BJ (cell line): ENCODE data around the gene FBXW8. TPM values are rescaled to one million over a fixed set of nuclear protein-coding genes. Genes with fewer than 3 reads are reported as not detected.

Experiments used
- CTCF ChIA-PET: fragments of 350-600 bp; formaldehyde crosslinking; extraction: SDS; loops from one replicate; lab custom pipeline; 2021; ENCODE audit warnings: antibody characterized with exemption, inconsistent platforms; lab: Yijun Ruan, JAX
- POLR2A ChIA-PET: fragments of 300-600 bp; sonication (Branson Sonifier 250); formaldehyde crosslinking; extraction: SDS; loops from one replicate; lab custom pipeline; 2021; ENCODE audit warnings: antibody characterized with exemption; lab: Charles Lee
- DNase-seq: peaks from one replicate; pipeline ENCODE4 v3.0.0-alpha.2; 2011; ENCODE audit warnings: low read depth
- H3K27me3 ChIP-seq: 2 replicates; pipeline ENCODE4 v1.6.0; 2011; ENCODE audit warnings: low read length; ENCODE audit not compliant: control insufficient read depth, insufficient read depth
- H3K36me3 ChIP-seq: 2 replicates; pipeline ENCODE4 v1.5.1; 2011; ENCODE audit warnings: low read length; ENCODE audit not compliant: control insufficient read depth, insufficient read depth
- H3K4me3 ChIP-seq: 2 replicates; pipeline ENCODE4 v1.5.1; 2011; ENCODE audit warnings: low read depth, mild to moderate bottlenecking, control low read depth, low read length
- polyA plus RNA-seq: library from polyadenylated mRNA; depleted of rRNA; stranded (reverse); fragments of >200 nt; gene quantifications from 2 replicates; pipeline ENCODE4 v1.2.3, GENCODE V29; 2011
- TF ChIP-seq, protein P1 (sequence below): IDR thresholded peaks from 2 replicates; pipeline ENCODE4 v1.5.1; 2011; ENCODE audit warnings: low read depth, mild to moderate bottlenecking, control low read depth, inconsistent platforms, low read length, moderate library complexity; ENCODE audit not compliant: insufficient read depth

Gene FBXW8
- polyA plus RNA-seq, 1 experiment, result 27.3 TPM

- TF ChIP-seq, protein P1, sequence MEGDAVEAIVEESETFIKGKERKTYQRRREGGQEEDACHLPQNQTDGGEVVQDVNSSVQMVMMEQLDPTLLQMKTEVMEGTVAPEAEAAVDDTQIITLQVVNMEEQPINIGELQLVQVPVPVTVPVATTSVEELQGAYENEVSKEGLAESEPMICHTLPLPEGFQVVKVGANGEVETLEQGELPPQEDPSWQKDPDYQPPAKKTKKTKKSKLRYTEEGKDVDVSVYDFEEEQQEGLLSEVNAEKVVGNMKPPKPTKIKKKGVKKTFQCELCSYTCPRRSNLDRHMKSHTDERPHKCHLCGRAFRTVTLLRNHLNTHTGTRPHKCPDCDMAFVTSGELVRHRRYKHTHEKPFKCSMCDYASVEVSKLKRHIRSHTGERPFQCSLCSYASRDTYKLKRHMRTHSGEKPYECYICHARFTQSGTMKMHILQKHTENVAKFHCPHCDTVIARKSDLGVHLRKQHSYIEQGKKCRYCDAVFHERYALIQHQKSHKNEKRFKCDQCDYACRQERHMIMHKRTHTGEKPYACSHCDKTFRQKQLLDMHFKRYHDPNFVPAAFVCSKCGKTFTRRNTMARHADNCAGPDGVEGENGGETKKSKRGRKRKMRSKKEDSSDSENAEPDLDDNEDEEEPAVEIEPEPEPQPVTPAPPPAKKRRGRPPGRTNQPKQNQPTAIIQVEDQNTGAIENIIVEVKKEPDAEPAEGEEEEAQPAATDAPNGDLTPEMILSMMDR, result no peak
- Histone ChIP-seq H3K27me3 (no peaks in the 10 kb centered on the region), H3K36me3 (peaks cover 7% of the 10 kb centered on the region), H3K4me3 (no peak overlapping the region)
- no peak for DNase-seq
- CTCF ChIA-PET, result interaction anchor here (0.6 to 1.8 kb wide), 2 partner anchors 13 to 77 kb away, joined by 4 to 6 read pairs; no protein-coding TSS in a partner anchor
- POLR2A ChIA-PET, result interaction anchor here (0.6 kb wide), 1 partner anchor 29 kb away, joined by 4 read pairs; no protein-coding TSS in a partner anchor
These were observed 103.0 kb downstream of the FBXW8 start for GRCh38 chr12:117013726-117014125.

DNA sequence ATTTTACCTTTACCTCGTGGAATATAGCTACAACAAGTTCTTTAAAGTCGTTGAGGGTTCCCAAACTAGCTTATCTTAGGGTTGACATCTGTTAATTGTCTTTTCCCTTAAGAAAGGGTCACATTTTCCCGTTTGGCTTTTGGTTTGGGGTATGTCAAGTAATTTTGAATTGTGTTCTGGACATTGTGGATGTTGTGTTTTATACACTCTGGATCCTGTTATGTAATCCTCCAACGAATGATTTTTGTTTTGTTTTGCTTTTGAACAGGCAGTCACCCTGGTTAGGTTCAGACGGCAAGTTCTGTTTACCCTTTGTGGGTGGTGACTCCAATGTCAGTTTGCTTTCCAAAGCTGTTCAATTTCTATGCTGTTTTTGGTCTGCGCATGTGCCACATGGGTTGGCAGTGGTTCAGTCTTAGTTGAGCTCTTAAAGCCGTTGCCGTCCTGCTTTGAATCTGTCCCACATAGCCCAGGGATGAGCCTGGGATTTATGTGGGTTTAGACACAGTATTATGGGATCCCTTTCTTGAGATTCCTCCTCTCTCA, 103.7 kb downstream of the FBXW8 start:
- DNase-seq, result no peak
- no peaks in the 10 kb centered on the region for H3K27me3 ChIP-seq
- ChIA-PET CTCF (interaction anchor here (0.5 to 1.8 kb wide), 2 partner anchors 13 to 48 kb away, joined by 3 to 6 read pairs; no protein-coding TSS in a partner anchor), POLR2A (no interaction called here)
- H3K4me3 ChIP-seq, result no peak overlapping the region
- H3K36me3 ChIP-seq, result peaks cover 7% of the 10 kb centered on the region
- TF ChIP-seq, protein P1, result no peak

DNA sequence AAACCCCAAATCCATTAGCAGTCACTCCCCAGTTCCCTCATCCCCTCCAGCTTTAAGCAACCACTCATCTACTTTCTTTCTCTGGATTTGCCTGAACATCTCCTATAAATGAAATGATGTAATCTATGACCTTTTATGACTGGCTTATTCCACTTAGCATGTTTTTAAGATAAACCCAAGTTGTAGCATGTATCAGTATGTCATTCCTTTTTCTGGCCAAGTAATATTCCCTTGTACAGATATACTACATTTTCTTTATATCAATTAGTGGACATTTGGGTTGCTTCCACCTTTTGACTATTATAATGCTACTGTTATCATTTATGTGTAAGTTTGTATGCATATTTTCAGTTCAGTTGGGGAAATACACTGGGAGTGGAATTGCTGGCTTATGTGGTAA, 105.1 kb downstream of the FBXW8 start:
- CTCF ChIA-PET, result interaction anchor here (0.5 to 2.1 kb wide), 2 partner anchors 10 to 839 kb away, joined by 3 to 11 read pairs; no protein-coding TSS in a partner anchor

GRCh38 chr12:117017807-117018206, 107.1 kb downstream of the FBXW8 start:
- Histone ChIP-seq H3K36me3 (peaks cover 10% of the 10 kb centered on the region), H3K27me3 (no peaks in the 10 kb centered on the region), H3K4me3 (no peak overlapping the region)
- ChIA-PET CTCF (interaction anchor here (2.1 kb wide), 1 partner anchor 8 kb away, joined by 11 read pairs; no protein-coding TSS in a partner anchor), POLR2A (no interaction called here)
- TF ChIP-seq, protein P1, result no peak
- no peak for DNase-seq

More for the DNA sequence above, 105.1 kb downstream of the FBXW8 start:
- Histone ChIP-seq H3K36me3 (peaks cover 7% of the 10 kb centered on the region), H3K27me3 (no peaks in the 10 kb centered on the region), H3K4me3 (no peak overlapping the region)
- no peak for DNase-seq
- POLR2A ChIA-PET, result no interaction called here
- TF ChIP-seq, protein P1, result no peak

GRCh38 chr12:117018276-117018675, 107.5 kb downstream of the FBXW8 start:
- ChIA-PET CTCF (interaction anchor here (2.1 kb wide), 1 partner anchor 8 kb away, joined by 11 read pairs; no protein-coding TSS in a partner anchor), POLR2A (no interaction called here)
- Histone ChIP-seq H3K36me3 (peaks cover 10% of the 10 kb centered on the region), H3K4me3 (no peak overlapping the region), H3K27me3 (no peaks in the 10 kb centered on the region)
- no peak for DNase-seq
- TF ChIP-seq, protein P1, result no peak
